HL-60 (cell line): ENCODE results near the gene OR5AN1.

Source experiments
- TF ChIP-seq, protein P1 (sequence below): IDR thresholded peaks from one replicate; pipeline ENCODE4 v1.5.1; 2011; ENCODE audit warnings: low read length, control low read depth, inconsistent platforms; ENCODE audit not compliant: insufficient read depth
- TF ChIP-seq, protein P2 (sequence below): IDR thresholded peaks from 2 replicates; pipeline ENCODE4 v1.6.1; 2012; ENCODE audit warnings: low read depth; ENCODE audit not compliant: insufficient replicate concordance

DNA sequence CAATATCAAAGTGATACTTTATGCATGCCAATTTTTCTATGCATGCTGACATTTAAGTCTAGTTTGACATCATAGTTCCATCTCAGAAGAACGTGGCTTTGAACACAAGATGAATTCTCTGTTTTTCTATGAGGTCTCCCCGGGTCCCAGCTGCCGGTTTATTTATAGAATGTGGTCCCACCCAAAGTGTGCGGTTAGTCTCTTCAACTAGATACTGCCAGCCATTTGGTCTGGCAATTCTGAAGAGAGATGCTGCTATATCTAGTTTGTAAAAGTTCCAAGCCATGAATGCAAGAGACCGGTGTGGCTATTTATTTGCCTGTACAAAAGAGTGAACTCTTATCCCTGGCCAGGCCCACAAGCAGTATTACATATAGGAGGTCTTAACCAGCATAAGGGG, 58.3 kb downstream of the OR5AN1 start:
- TF ChIP-seq, protein P1, sequence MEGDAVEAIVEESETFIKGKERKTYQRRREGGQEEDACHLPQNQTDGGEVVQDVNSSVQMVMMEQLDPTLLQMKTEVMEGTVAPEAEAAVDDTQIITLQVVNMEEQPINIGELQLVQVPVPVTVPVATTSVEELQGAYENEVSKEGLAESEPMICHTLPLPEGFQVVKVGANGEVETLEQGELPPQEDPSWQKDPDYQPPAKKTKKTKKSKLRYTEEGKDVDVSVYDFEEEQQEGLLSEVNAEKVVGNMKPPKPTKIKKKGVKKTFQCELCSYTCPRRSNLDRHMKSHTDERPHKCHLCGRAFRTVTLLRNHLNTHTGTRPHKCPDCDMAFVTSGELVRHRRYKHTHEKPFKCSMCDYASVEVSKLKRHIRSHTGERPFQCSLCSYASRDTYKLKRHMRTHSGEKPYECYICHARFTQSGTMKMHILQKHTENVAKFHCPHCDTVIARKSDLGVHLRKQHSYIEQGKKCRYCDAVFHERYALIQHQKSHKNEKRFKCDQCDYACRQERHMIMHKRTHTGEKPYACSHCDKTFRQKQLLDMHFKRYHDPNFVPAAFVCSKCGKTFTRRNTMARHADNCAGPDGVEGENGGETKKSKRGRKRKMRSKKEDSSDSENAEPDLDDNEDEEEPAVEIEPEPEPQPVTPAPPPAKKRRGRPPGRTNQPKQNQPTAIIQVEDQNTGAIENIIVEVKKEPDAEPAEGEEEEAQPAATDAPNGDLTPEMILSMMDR = no peak
- TF ChIP-seq, protein P2, sequence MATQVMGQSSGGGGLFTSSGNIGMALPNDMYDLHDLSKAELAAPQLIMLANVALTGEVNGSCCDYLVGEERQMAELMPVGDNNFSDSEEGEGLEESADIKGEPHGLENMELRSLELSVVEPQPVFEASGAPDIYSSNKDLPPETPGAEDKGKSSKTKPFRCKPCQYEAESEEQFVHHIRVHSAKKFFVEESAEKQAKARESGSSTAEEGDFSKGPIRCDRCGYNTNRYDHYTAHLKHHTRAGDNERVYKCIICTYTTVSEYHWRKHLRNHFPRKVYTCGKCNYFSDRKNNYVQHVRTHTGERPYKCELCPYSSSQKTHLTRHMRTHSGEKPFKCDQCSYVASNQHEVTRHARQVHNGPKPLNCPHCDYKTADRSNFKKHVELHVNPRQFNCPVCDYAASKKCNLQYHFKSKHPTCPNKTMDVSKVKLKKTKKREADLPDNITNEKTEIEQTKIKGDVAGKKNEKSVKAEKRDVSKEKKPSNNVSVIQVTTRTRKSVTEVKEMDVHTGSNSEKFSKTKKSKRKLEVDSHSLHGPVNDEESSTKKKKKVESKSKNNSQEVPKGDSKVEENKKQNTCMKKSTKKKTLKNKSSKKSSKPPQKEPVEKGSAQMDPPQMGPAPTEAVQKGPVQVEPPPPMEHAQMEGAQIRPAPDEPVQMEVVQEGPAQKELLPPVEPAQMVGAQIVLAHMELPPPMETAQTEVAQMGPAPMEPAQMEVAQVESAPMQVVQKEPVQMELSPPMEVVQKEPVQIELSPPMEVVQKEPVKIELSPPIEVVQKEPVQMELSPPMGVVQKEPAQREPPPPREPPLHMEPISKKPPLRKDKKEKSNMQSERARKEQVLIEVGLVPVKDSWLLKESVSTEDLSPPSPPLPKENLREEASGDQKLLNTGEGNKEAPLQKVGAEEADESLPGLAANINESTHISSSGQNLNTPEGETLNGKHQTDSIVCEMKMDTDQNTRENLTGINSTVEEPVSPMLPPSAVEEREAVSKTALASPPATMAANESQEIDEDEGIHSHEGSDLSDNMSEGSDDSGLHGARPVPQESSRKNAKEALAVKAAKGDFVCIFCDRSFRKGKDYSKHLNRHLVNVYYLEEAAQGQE = no peak
